ENCODE measurements around the gene KATNB1. TPM values are rescaled to one million over a fixed set of nuclear protein-coding genes. Genes with fewer than 3 reads are reported as not detected.

The KATNB1 gene
- total RNA-seq, 1 experiment from 2014 or later, result 32.2 TPM

- Histone ChIP-seq H3K27ac (ENCODE audit: low read depth, low read length) (peak overlapping the region; percentile 77), H3K27me3 (ENCODE audit: insufficient read depth, low read length) (no peaks in the 10 kb centered on the region), H3K9ac (ENCODE audit: low read length) (peak overlapping the region; percentile 66), H3K4me3 (replicated peaks in 1 of 2; ENCODE audit: low read depth in 1 of 2, low read length in 2 of 2) (peak overlapping the region; percentile 9 to 54; a peak in 3 of 4 replicates), H4K20me1 (ENCODE audit: insufficient read depth) (no peaks in the 10 kb centered on the region), H3K4me2 (ENCODE audit: low read length) (peak overlapping the region; percentile 94), H3K36me3 (ENCODE audit: control insufficient read depth in 1 of 2, insufficient read depth in 2 of 2, low read length in 2 of 2) (peaks cover 0 to 3% of the 10 kb centered on the region in 2 experiments; a peak in 1 of 4 replicates), H2AFZ (ENCODE audit: low read depth, low read length, poor library complexity, severe bottlenecking) (peak overlapping the region; percentile 35), H3K9me3 (ENCODE audit: control insufficient read depth in 1 of 2, insufficient read depth in 1 of 2, low read depth in 1 of 2, low read length in 2 of 2) (no peaks in the 10 kb centered on the region), H3K4me1 (ENCODE audit: control insufficient read depth in 1 of 2, insufficient read depth in 2 of 2, low read length in 2 of 2) (peaks cover 15 to 25% of the 10 kb centered on the region in 2 experiments), H3K9me2 (ENCODE audit: insufficient read depth) (no peaks in the 10 kb centered on the region), H3K79me2 (ENCODE audit: insufficient read depth, low read length) (no peaks in the 10 kb centered on the region)
- ChIA-PET RAD21 (ENCODE audit: low non-redundant PET in 1 of 2, low total read pairs in 2 of 2, uncharacterized antibody in 2 of 2, unreplicated experiment in 2 of 2) (interaction anchor here in 1 of 2 experiments (0.6 kb wide), 1 partner anchor 182 kb away, joined by 3 read pairs; no protein-coding TSS in a partner anchor), CTCF (interaction anchor here (0.8 to 0.9 kb wide), 2 partner anchors 175 to 189 kb away, joined by 3 to 8 read pairs; no protein-coding TSS in a partner anchor), POLR2A (interaction anchor here (0.6 to 1.0 kb wide), 3 partner anchors 29 to 99 kb away, joined by 3 read pairs; partner anchors contain the start of gene KATNB1)
- peak; percentile 89 for ATAC-seq
- no TSS peak for BruUV-seq (replicated peaks)
- intact Hi-C loops (cut with micrococcal nuclease), result no loop called here
- TF ChIP-seq ATF3 (IDR thresholded peaks at IDR 0.05) (no peak), YY1 (IDR thresholded peaks at IDR 0.05; ENCODE audit: extremely low read depth, insufficient replicate concordance, low read depth, low read length) (peak; percentile 62), SRF (IDR thresholded peaks at IDR 0.05; ENCODE audit: low read depth) (no peak), POLR2A (IDR thresholded peaks at IDR 0.05; ENCODE audit: borderline replicate concordance, extremely low read depth, insufficient read depth, insufficient read length) (no peak), CEBPB (IDR thresholded peaks at IDR 0.05; ENCODE audit: low read depth) (no peak), REST (IDR thresholded peaks at IDR 0.05; ENCODE audit: low read depth) (no peak), TCF7L2 (IDR thresholded peaks at IDR 0.05; ENCODE audit: borderline replicate concordance, extremely low read depth, insufficient read depth, insufficient read length) (peak; percentile 25), MAX (IDR thresholded peaks at IDR 0.05) (peak; percentile 85), POLR2AphosphoS5 (IDR thresholded peaks at IDR 0.05; ENCODE audit: low read depth, low read length) (peak; percentile 31; the same call in 1 of the 2 replicates), JUND (IDR thresholded peaks at IDR 0.05) (no peak; the same call in 1 of the 2 replicates), SIN3A (IDR thresholded peaks at IDR 0.05; ENCODE audit: low read depth) (no peak), EZH2phosphoT487 (IDR thresholded peaks at IDR 0.05; ENCODE audit: borderline replicate concordance) (no peak)
- DNase-seq (ENCODE audit: low read depth, low spot score), result peak; percentile 90
These were observed 29.0 kb downstream of the KATNB1 start for GRCh38 chr16:57764341-57765159.
